Measurements from ENCODE around the gene CCDC152. TPM values are rescaled to one million over a fixed set of nuclear protein-coding genes. Genes with fewer than 3 reads are reported as not detected.

Gene CCDC152
- total and polyA plus RNA-seq, 7 experiments from 2014 or later: 0.70 to 6.1 (median 3.0) TPM

Other genes starting within 250 kb of the CCDC152 start
- 1 to 10 TPM in 2 of 5 experiments, under 1 TPM in 2, not detected in 1; 0.39 to 4.8 (median 2.7) TPM for gene SELENOP, start 55.1 kb downstream of the CCDC152 start, total RNA-seq
- not detected for gene SELENOP, start 55.1 kb downstream of the CCDC152 start, polyA plus RNA-seq